OCI-LY7 (cell line): ENCODE data around the gene HSPH1.

Source experiments
- CTCF ChIP-seq: fragments of 200-600 bp; sonication (generic); conservative IDR thresholded peaks from 2 replicates; pipeline ENCODE4 v1.5.1; 2014; ENCODE audit warnings: mild to moderate bottlenecking, antibody characterized with exemption, low read length, moderate library complexity, mixed read lengths
- EZH2phosphoT487 ChIP-seq: fragments of 200-600 bp; sonication (generic); IDR thresholded peaks from 2 replicates; pipeline ENCODE4 v1.6.1; 2018; ENCODE audit warnings: low read depth, borderline replicate concordance, mild to moderate bottlenecking, mixed run types, antibody characterized with exemption, low read length, moderate library complexity, mixed read lengths

- TF ChIP-seq CTCF (no peak), EZH2phosphoT487 (no peak)
These were observed 6.5 kb upstream of the HSPH1 start for GRCh38 chr13:31168166-31168565.
